HEK293 (cell line): ENCODE data around the gene PLK1.

Source experiments
- CTCF ChIA-PET: fragments of 350-600 bp; formaldehyde crosslinking; extraction: SDS; loops from one replicate; lab custom pipeline; 2021; ENCODE audit warnings: antibody characterized with exemption; lab: Yijun Ruan, JAX
- POLR2A ChIA-PET: fragments of 300-600 bp; formaldehyde crosslinking; extraction: SDS; loops from one replicate; lab custom pipeline; 2020; ENCODE audit warnings: antibody characterized with exemption, inconsistent platforms; lab: Yijun Ruan, JAX
- H3K27ac ChIP-seq: fragments of 200-500 bp; sonication (Bioruptor generic); 2 replicates; pipeline ENCODE4 v1.5.1; 2014; ENCODE audit warnings: low read depth, low read length, control low read depth, inconsistent platforms; ENCODE audit errors: extremely low read depth
- H3K36me3 ChIP-seq, 2 experiments: fragments of 200-500 bp in 1 of 2; sonication (Bioruptor generic) in 1 of 2; 1 replicate in 1 of 2; 2 replicates in 1 of 2; pipeline ENCODE4 v1.5.1; 2014 to 2017; ENCODE audit warnings: inconsistent platforms in 2 of 2, low read length in 2 of 2; ENCODE audit not compliant: control insufficient read depth in 2 of 2, insufficient read depth in 1 of 2
- H3K4me1 ChIP-seq: fragments of 200-500 bp; sonication (Bioruptor generic); 2 replicates; pipeline ENCODE4 v1.5.1; 2014; ENCODE audit warnings: mild to moderate bottlenecking, low read length, inconsistent platforms; ENCODE audit not compliant: control insufficient read depth, insufficient read depth
- H3K4me3 ChIP-seq: 2 replicates; pipeline ENCODE4 v1.5.1; 2011; ENCODE audit warnings: low read depth, mild to moderate bottlenecking, control low read depth, low read length, moderate library complexity
- H3K9me3 ChIP-seq: fragments of 200-500 bp; sonication (Bioruptor generic); 2 replicates; pipeline ENCODE4 v1.5.1; 2014; ENCODE audit warnings: low read depth, low read length, inconsistent platforms; ENCODE audit not compliant: control insufficient read depth, insufficient read depth
- BCL6B ChIP-seq: fragments of 450-650 bp; formaldehyde crosslinking; IDR thresholded peaks from 2 replicates; pipeline ENCODE4 v1.5.1; 2017; ENCODE audit warnings: missing biosample characterization, missing genetic modification characterization
- HOXD13 ChIP-seq: sonication (generic); formaldehyde crosslinking; IDR thresholded peaks from 2 replicates; pipeline ENCODE4 v1.8.0; 2022; ENCODE audit warnings: missing genetic modification reagents, borderline replicate concordance
- KLF16 ChIP-seq: fragments of 450-650 bp; formaldehyde crosslinking; IDR thresholded peaks from 2 replicates; pipeline ENCODE4 v1.5.1; 2017; ENCODE audit warnings: missing biosample characterization, missing genetic modification characterization
- ZBTB26 ChIP-seq: fragments of 450-650 bp; formaldehyde crosslinking; optimal IDR thresholded peaks from 2 replicates; pipeline ENCODE3; 2016; ENCODE audit warnings: missing biosample characterization, mild to moderate bottlenecking, missing genetic modification characterization
- ZBTB44 ChIP-seq: fragments of 450-650 bp; IDR thresholded peaks from 2 replicates; pipeline ENCODE4 v1.5.1; 2018; ENCODE audit warnings: missing biosample characterization, mild to moderate bottlenecking, missing genetic modification characterization
- ZFHX2 ChIP-seq: fragments of 450-650 bp; formaldehyde crosslinking; conservative IDR thresholded peaks from 2 replicates; pipeline ENCODE4 v1.5.1; 2016; ENCODE audit warnings: missing biosample characterization, missing genetic modification characterization
- ZNF112 ChIP-seq: fragments of 450-650 bp; formaldehyde crosslinking; IDR thresholded peaks from 2 replicates; pipeline ENCODE4 v1.5.0; 2017; ENCODE audit warnings: missing biosample characterization, missing genetic modification characterization
- ZNF114 ChIP-seq: fragments of 450-650 bp; formaldehyde crosslinking; IDR thresholded peaks from 2 replicates; pipeline ENCODE4 v1.5.0; 2017; ENCODE audit warnings: missing biosample characterization, missing genetic modification characterization
- ZNF133 ChIP-seq: fragments of 450-650 bp; formaldehyde crosslinking; IDR thresholded peaks from 2 replicates; pipeline ENCODE4 v1.5.1; 2016; ENCODE audit warnings: missing biosample characterization, missing genetic modification characterization
- ZNF169 ChIP-seq: fragments of 450-650 bp; formaldehyde crosslinking; IDR thresholded peaks from 2 replicates; pipeline ENCODE4 v1.5.1; 2016; ENCODE audit warnings: missing biosample characterization, missing genetic modification characterization
- ZNF202 ChIP-seq: fragments of 450-650 bp; formaldehyde crosslinking; IDR thresholded peaks from 2 replicates; pipeline ENCODE4 v1.5.1; 2016; ENCODE audit warnings: missing biosample characterization, missing genetic modification characterization, borderline replicate concordance
- ZNF324 ChIP-seq: fragments of 450-650 bp; formaldehyde crosslinking; IDR thresholded peaks from 2 replicates; pipeline ENCODE4 v1.5.1; 2016; ENCODE audit warnings: missing biosample characterization, missing genetic modification characterization
- ZNF423 ChIP-seq: fragments of 450-650 bp; formaldehyde crosslinking; IDR thresholded peaks from 2 replicates; pipeline ENCODE4 v1.5.1; 2016; ENCODE audit warnings: missing biosample characterization, missing genetic modification characterization
- ZNF518A ChIP-seq: fragments of 450-650 bp; formaldehyde crosslinking; conservative IDR thresholded peaks from 2 replicates; pipeline ENCODE4 v1.5.1; 2016; ENCODE audit warnings: low read depth, missing biosample characterization, missing genetic modification characterization
- ZNF561 ChIP-seq: fragments of 450-650 bp; IDR thresholded peaks from 2 replicates; pipeline ENCODE4 v1.5.1; 2018; ENCODE audit warnings: missing biosample characterization, missing genetic modification characterization, borderline replicate concordance
- ZNF571 ChIP-seq: fragments of 450-650 bp; formaldehyde crosslinking; IDR thresholded peaks from 2 replicates; pipeline ENCODE4 v1.5.0; 2017; ENCODE audit warnings: missing biosample characterization, missing genetic modification characterization
- ZNF580 ChIP-seq: fragments of 450-650 bp; formaldehyde crosslinking; IDR thresholded peaks from 2 replicates; pipeline ENCODE4 v1.5.1; 2016; ENCODE audit warnings: missing biosample characterization, missing genetic modification characterization
- ZNF585B ChIP-seq: fragments of 450-650 bp; formaldehyde crosslinking; IDR thresholded peaks from 2 replicates; pipeline ENCODE4 v1.5.1; 2016; ENCODE audit warnings: missing biosample characterization, missing genetic modification characterization
- ZNF610 ChIP-seq: fragments of 450-650 bp; formaldehyde crosslinking; IDR thresholded peaks from 2 replicates; pipeline ENCODE4 v1.5.1; 2016; ENCODE audit warnings: missing biosample characterization, missing genetic modification characterization, borderline replicate concordance
- ZNF629 ChIP-seq: fragments of 450-650 bp; formaldehyde crosslinking; IDR thresholded peaks from 2 replicates; pipeline ENCODE4 v1.5.1; 2017; ENCODE audit warnings: missing biosample characterization, missing genetic modification characterization
- ZNF639 ChIP-seq: fragments of 450-650 bp; formaldehyde crosslinking; IDR thresholded peaks from 2 replicates; pipeline ENCODE4 v1.5.1; 2016; ENCODE audit warnings: missing biosample characterization, missing genetic modification characterization
- ZNF660 ChIP-seq: fragments of 450-650 bp; IDR thresholded peaks from 2 replicates; pipeline ENCODE4 v1.5.1; 2018; ENCODE audit warnings: missing biosample characterization, mild to moderate bottlenecking, missing genetic modification characterization
- ZNF670 ChIP-seq: fragments of 450-650 bp; formaldehyde crosslinking; IDR thresholded peaks from 2 replicates; pipeline ENCODE4 v1.5.1; 2016; ENCODE audit warnings: missing biosample characterization, missing genetic modification characterization, low read depth
- ZNF776 ChIP-seq: fragments of 450-650 bp; formaldehyde crosslinking; IDR thresholded peaks from 2 replicates; pipeline ENCODE4 v1.5.0; 2017; ENCODE audit warnings: missing biosample characterization, missing genetic modification characterization, borderline replicate concordance
- ZSCAN16 ChIP-seq: fragments of 450-650 bp; formaldehyde crosslinking; IDR thresholded peaks from 2 replicates; pipeline ENCODE4 v1.5.1; 2016; ENCODE audit warnings: missing biosample characterization, missing genetic modification characterization
- ZXDB ChIP-seq: fragments of 450-650 bp; formaldehyde crosslinking; IDR thresholded peaks from 2 replicates; pipeline ENCODE4 v1.5.1; 2016; ENCODE audit warnings: missing biosample characterization, missing genetic modification characterization

The PLK1 gene

GRCh38 chr16:23678430-23679273, at the start of gene PLK1:
Gene PLK1 (plus strand): TSS chr16:23678889. CDS start chr16:23678933, 44 bp downstream.
- CTCF ChIA-PET = interaction anchor here (0.7 to 4.3 kb wide), 11 partner anchors 8 to 130 kb away, joined by 3 to 14 read pairs (median 4); no protein-coding TSS in a partner anchor
- Histone ChIP-seq H3K36me3 (peaks cover 15 to 61% of the 10 kb centered on the region in 2 experiments), H3K4me3 (peak within 1 kb of the TSS; percentile 87), H3K27ac (peak within 1 kb of the TSS; percentile 51; the same call in 1 of the 2 replicates), H3K9me3 (no peaks in the 10 kb centered on the region), H3K4me1 (peaks cover 9% of the 10 kb centered on the region)
- POLR2A ChIA-PET = interaction anchor here (0.7 to 4.5 kb wide), 13 partner anchors 10 to 116 kb away, joined by 3 to 33 read pairs (median 3); partner anchors contain the start of genes DCTN5 and PALB2
- no peak for TF ChIP-seq ZNF776 (tag by site-specific recombination)
- no peak for TF ChIP-seq ZNF580 (tag by site-specific recombination)
- peak; percentile 28; the same call in 1 of the 2 replicates for TF ChIP-seq ZNF629 (tag by site-specific recombination)
- no peak for TF ChIP-seq ZNF202 (tag by site-specific recombination)
- TF ChIP-seq ZNF324 (tag by site-specific recombination) = no peak
- TF ChIP-seq KLF16 (tag by site-specific recombination) = 0 out of 2 replicates have a peak, but pooled peaks have one; percentile 36
- TF ChIP-seq HOXD13 (CRISPR knock-in tag) = peak; percentile 69; the same call in 1 of the 2 replicates
- no peak for TF ChIP-seq ZNF585B (tag by site-specific recombination)
- TF ChIP-seq ZNF133 (tag by site-specific recombination) = no peak
- peak; percentile 50 for TF ChIP-seq ZBTB26 (tag by site-specific recombination)
- TF ChIP-seq ZNF660 (tag by site-specific recombination) = peak; percentile 68
- peak; percentile 86 for TF ChIP-seq ZXDB (tag by site-specific recombination)
- TF ChIP-seq ZBTB44 (tag by site-specific recombination) = peak; percentile 60; the same call in 1 of the 2 replicates
- TF ChIP-seq ZNF518A (tag by site-specific recombination) = 0 out of 2 replicates have a peak, but pooled peaks have one; percentile 19
- TF ChIP-seq ZNF561 (tag by site-specific recombination) = peak; percentile 80; the same call in 1 of the 2 replicates
- no peak for TF ChIP-seq ZNF169 (tag by site-specific recombination)
- peak; percentile 60; the same call in 1 of the 2 replicates for TF ChIP-seq ZNF610 (tag by site-specific recombination)
- no peak for TF ChIP-seq ZNF571 (tag by site-specific recombination)
- no peak for TF ChIP-seq ZFHX2 (tag by site-specific recombination)
- no peak for TF ChIP-seq ZNF112 (tag by site-specific recombination)
- TF ChIP-seq ZNF114 (tag by site-specific recombination) = no peak
- no peak for TF ChIP-seq ZNF423 (tag by site-specific recombination)
- TF ChIP-seq BCL6B = no peak
- TF ChIP-seq ZNF670 (tag by site-specific recombination) = no peak
- TF ChIP-seq ZSCAN16 (tag by site-specific recombination) = peak; percentile 69; the same call in 1 of the 2 replicates
- no peak for TF ChIP-seq ZNF639 (tag by site-specific recombination)
